Neuronal stem cell (in vitro differentiated cells): ENCODE results near the gene CDH9.

Experiments used
- DNase-seq: peaks from one replicate; pipeline ENCODE4 v3.0.0-alpha.2; 2013; ENCODE audit warnings: low spot score
- H2AFZ ChIP-seq: one replicate; pipeline ENCODE4 v1.6.1; 2013; ENCODE audit warnings: mild to moderate bottlenecking, low read length, inconsistent platforms
- H2AK5ac ChIP-seq: 2 replicates; pipeline ENCODE4 v1.6.1; 2013; ENCODE audit warnings: low read depth, mild to moderate bottlenecking, inconsistent platforms, low read length, moderate library complexity, mixed read lengths
- H2BK120ac ChIP-seq: 2 replicates; pipeline ENCODE4 v1.6.1; 2013; ENCODE audit warnings: low read depth, mild to moderate bottlenecking, inconsistent platforms, low read length, moderate library complexity, mixed read lengths
- H2BK12ac ChIP-seq: one replicate; pipeline ENCODE4 v1.6.1; 2013; ENCODE audit warnings: low read length, inconsistent platforms
- H2BK15ac ChIP-seq: 2 replicates; pipeline ENCODE4 v1.6.1; 2013; ENCODE audit warnings: mild to moderate bottlenecking, low read length, inconsistent platforms, mixed read lengths
- H2BK5ac ChIP-seq: one replicate; pipeline ENCODE4 v1.6.1; 2013; ENCODE audit warnings: inconsistent platforms, mild to moderate bottlenecking, low read length, moderate library complexity
- H3K14ac ChIP-seq: one replicate; pipeline ENCODE4 v1.6.1; 2013; ENCODE audit warnings: low read length, inconsistent platforms
- H3K18ac ChIP-seq: 2 replicates; pipeline ENCODE4 v1.6.1; 2013; ENCODE audit warnings: low read length, inconsistent platforms
- H3K23ac ChIP-seq: 2 replicates; pipeline ENCODE4 v1.6.1; 2013; ENCODE audit warnings: low read depth, mild to moderate bottlenecking, mixed read lengths, low read length, inconsistent platforms; ENCODE audit not compliant: poor library complexity
- H3K27ac ChIP-seq: replicated peaks from 3 replicates; pipeline ENCODE4 v1.5.1; 2013; ENCODE audit warnings: low read length, inconsistent platforms
- H3K27me3 ChIP-seq, 3 experiments: 2 replicates each; pipeline ENCODE4 v1.6.1; 2013; ENCODE audit warnings: low read length in 3 of 3, mild to moderate bottlenecking in 2 of 3, inconsistent platforms in 1 of 3, low read depth in 1 of 3, mixed read lengths in 1 of 3, moderate library complexity in 1 of 3; ENCODE audit not compliant: control insufficient read depth in 3 of 3, insufficient read depth in 3 of 3
- H3K36me3 ChIP-seq, 2 donors: replicated peaks in 1 of 2; 2 replicates each; pipeline ENCODE4 v1.6.1; 2013; ENCODE audit warnings: low read length in 2 of 2; ENCODE audit not compliant: control insufficient read depth in 2 of 2, insufficient read depth in 2 of 2
- H3K4ac ChIP-seq: 2 replicates; pipeline ENCODE4 v1.6.1; 2013; ENCODE audit warnings: inconsistent platforms, mild to moderate bottlenecking, low read length, moderate library complexity
- H3K4me1 ChIP-seq, 2 donors: 1 replicate in 1 of 2; 2 replicates in 1 of 2; pipeline ENCODE4 v1.6.1; 2013; ENCODE audit warnings: low read length in 2 of 2, low read depth in 1 of 2; ENCODE audit not compliant: control insufficient read depth in 2 of 2, insufficient read depth in 1 of 2
- H3K4me2 ChIP-seq: one replicate; pipeline ENCODE4 v1.6.1; 2013; ENCODE audit warnings: mild to moderate bottlenecking, low read length, inconsistent platforms; ENCODE audit not compliant: insufficient read depth, poor library complexity, severe bottlenecking
- H3K4me3 ChIP-seq, 2 donors: 2 replicates each; pipeline ENCODE4 v1.5.1; 2013; ENCODE audit warnings: low read length in 2 of 2, mild to moderate bottlenecking in 2 of 2, inconsistent platforms in 1 of 2, moderate library complexity in 1 of 2
- H3K79me1 ChIP-seq: one replicate; pipeline ENCODE4 v1.6.1; 2013; ENCODE audit warnings: low read depth, mild to moderate bottlenecking, inconsistent platforms, low read length, moderate library complexity
- H3K9ac ChIP-seq: one replicate; pipeline ENCODE4 v1.6.1; 2013; ENCODE audit warnings: mild to moderate bottlenecking, low read depth, low read length, inconsistent platforms; ENCODE audit not compliant: poor library complexity
- H3K9me3 ChIP-seq, 2 donors: replicated peaks in 1 of 2; 2 replicates each; pipeline versions ENCODE3 to v1.6.1; 2013; ENCODE audit warnings: low read length in 2 of 2, mild to moderate bottlenecking in 2 of 2, inconsistent platforms in 1 of 2, low read depth in 1 of 2, mixed read lengths in 1 of 2, moderate library complexity in 1 of 2; ENCODE audit not compliant: control insufficient read depth in 2 of 2, insufficient read depth in 1 of 2
- H4K8ac ChIP-seq: one replicate; pipeline ENCODE4 v1.6.1; 2013; ENCODE audit warnings: low read depth, mild to moderate bottlenecking, inconsistent platforms, low read length, moderate library complexity
- H4K91ac ChIP-seq: one replicate; pipeline ENCODE4 v1.6.1; 2013; ENCODE audit warnings: low read length, low read depth, mild to moderate bottlenecking, inconsistent platforms; ENCODE audit not compliant: poor library complexity
- WGBS, 2 donors: extraction: QIAGEN DNeasy Blood & Tissue Kit; methylation state at CpG; one replicate each; pipeline ENCODE4 v1.1.7; 2013; ENCODE audit warnings: missing lambda C conversion rate in 2 of 2, mixed read lengths in 1 of 2; ENCODE audit not compliant: insufficient read length in 2 of 2, insufficient replicate concordance in 1 of 2; ENCODE audit errors: extremely low coverage in 2 of 2; 5-methylcytosine and 5-hydroxymethylcytosine counted together

The CDH9 gene

GRCh38 chr5:26921439-26921838 lies 116.9 kb downstream of the CDH9 start:
- Histone ChIP-seq H3K4me3 (no peak overlapping the region), H4K91ac (no peak overlapping the region), H3K4ac (no peak overlapping the region), H2AFZ (no peak overlapping the region), H3K23ac (no peak overlapping the region), H3K4me2 (no peak overlapping the region), H3K27me3 (no peaks in the 10 kb centered on the region), H3K18ac (no peak overlapping the region), H3K9ac (no peak overlapping the region), H2BK120ac (no peak overlapping the region), H2BK5ac (no peak overlapping the region), H3K4me1 (no peaks in the 10 kb centered on the region), H2AK5ac (no peak overlapping the region), H4K8ac (no peak overlapping the region), H3K79me1 (no peaks in the 10 kb centered on the region), H2BK15ac (no peak overlapping the region), H3K36me3 (no peaks in the 10 kb centered on the region), H3K9me3 (peaks cover 0 to 2% of the 10 kb centered on the region in 2 donors), H3K14ac (no peak overlapping the region), H2BK12ac (no peak overlapping the region), H3K27ac (no peak overlapping the region)
- no peak for DNase-seq
- no CpG with 5 or more reads among the region's 6 CpGs for WGBS, 2 donors

GRCh38 chr5:26903469-26903868 lies 134.9 kb downstream of the CDH9 start:
- WGBS, 2 donors, result no CpG with 5 or more reads among the region's 4 CpGs
- H2BK5ac ChIP-seq, result no peak overlapping the region
- H3K4ac ChIP-seq, result no peak overlapping the region
- no peaks in the 10 kb centered on the region for H3K79me1 ChIP-seq
- no peak overlapping the region for H3K4me3 ChIP-seq
- H3K27ac ChIP-seq, result no peak overlapping the region
- no peak overlapping the region for H3K23ac ChIP-seq
- no peaks in the 10 kb centered on the region for H3K27me3 ChIP-seq
- no peak overlapping the region for H2BK12ac ChIP-seq
- no peak overlapping the region for H2AFZ ChIP-seq
- no peaks in the 10 kb centered on the region for H3K36me3 ChIP-seq
- H3K4me2 ChIP-seq, result no peak overlapping the region
- H3K9me3 ChIP-seq, result no peaks in the 10 kb centered on the region
- no peak overlapping the region for H2BK120ac ChIP-seq
- H2BK15ac ChIP-seq, result no peak overlapping the region
- H2AK5ac ChIP-seq, result no peak overlapping the region
- H3K4me1 ChIP-seq, result no peaks in the 10 kb centered on the region
- no peak overlapping the region for H4K8ac ChIP-seq
- H3K14ac ChIP-seq, result no peak overlapping the region
- no peak overlapping the region for H3K18ac ChIP-seq
- DNase-seq, result no peak
- H3K9ac ChIP-seq, result no peak overlapping the region
- no peak overlapping the region for H4K91ac ChIP-seq

GRCh38 chr5:26894719-26895263 lies 143.6 kb downstream of the CDH9 start:
- H4K91ac ChIP-seq, result no peak overlapping the region
- H3K23ac ChIP-seq, result no peak overlapping the region
- H2BK12ac ChIP-seq, result no peak overlapping the region
- H3K18ac ChIP-seq, result no peak overlapping the region
- H3K27ac ChIP-seq, result no peak overlapping the region
- no peak overlapping the region for H2AFZ ChIP-seq
- no peak for DNase-seq
- H3K9me3 ChIP-seq, result no peaks in the 10 kb centered on the region
- H3K79me1 ChIP-seq, result no peaks in the 10 kb centered on the region
- H3K36me3 ChIP-seq, result no peaks in the 10 kb centered on the region
- H3K9ac ChIP-seq, result no peak overlapping the region
- H3K14ac ChIP-seq, result no peak overlapping the region
- H3K4me2 ChIP-seq, result no peak overlapping the region
- H2BK5ac ChIP-seq, result no peak overlapping the region
- no peak overlapping the region for H2BK15ac ChIP-seq
- H3K4ac ChIP-seq, result no peak overlapping the region
- peaks cover 0 to 5% of the 10 kb centered on the region in 2 donors for H3K4me1 ChIP-seq
- no peak overlapping the region for H3K4me3 ChIP-seq
- H4K8ac ChIP-seq, result no peak overlapping the region
- no peak overlapping the region for H2BK120ac ChIP-seq
- H2AK5ac ChIP-seq, result no peak overlapping the region
- H3K27me3 ChIP-seq, result no peaks in the 10 kb centered on the region

GRCh38 chr5:26893078-26893477 lies 145.3 kb downstream of the CDH9 start:
- H3K9me3 ChIP-seq, result no peaks in the 10 kb centered on the region
- no peak overlapping the region for H2BK15ac ChIP-seq
- H3K14ac ChIP-seq, result no peak overlapping the region
- H2BK12ac ChIP-seq, result no peak overlapping the region
- H3K27me3 ChIP-seq, result no peaks in the 10 kb centered on the region
- no peak overlapping the region for H3K4me2 ChIP-seq
- H3K4me1 ChIP-seq, result peaks cover 0 to 9% of the 10 kb centered on the region in 2 donors
- no peaks in the 10 kb centered on the region for H3K79me1 ChIP-seq
- H2AK5ac ChIP-seq, result no peak overlapping the region
- H4K91ac ChIP-seq, result no peak overlapping the region
- H2AFZ ChIP-seq, result no peak overlapping the region
- no peak overlapping the region for H3K18ac ChIP-seq
- H2BK5ac ChIP-seq, result no peak overlapping the region
- H3K9ac ChIP-seq, result no peak overlapping the region
- no peak overlapping the region for H2BK120ac ChIP-seq
- no peak overlapping the region for H3K23ac ChIP-seq
- H4K8ac ChIP-seq, result no peak overlapping the region
- no peak overlapping the region for H3K27ac ChIP-seq
- H3K4ac ChIP-seq, result no peak overlapping the region
- no peaks in the 10 kb centered on the region for H3K36me3 ChIP-seq
- no peak overlapping the region for H3K4me3 ChIP-seq
- DNase-seq, result no peak
